ENCODE measurements around the gene C10orf143.

Gene C10orf143

DNA sequence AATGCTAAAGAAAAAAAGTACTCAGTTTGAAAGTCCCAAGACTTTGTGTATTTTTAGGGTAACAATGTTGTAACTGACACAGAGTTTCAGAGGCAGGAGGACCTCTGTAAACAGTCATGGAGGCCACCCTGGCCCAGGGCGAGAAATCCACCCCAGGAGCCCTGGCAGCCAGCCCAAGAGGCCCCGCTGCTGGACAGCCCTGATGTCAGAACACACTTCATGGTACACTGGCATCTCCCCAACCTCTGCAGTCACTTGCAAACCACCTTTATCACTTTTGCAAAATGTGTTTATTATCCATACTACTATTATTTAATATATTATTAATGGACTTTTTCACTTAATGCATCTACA, 30.2 kb downstream of the C10orf143 start:
- in situ Hi-C loops (cut with MboI; ENCODE audit: low pct_unique_long_range_greater_than_20kb, low sequenced_read_pairs, unreplicated experiment) = no loop called here
- DNase-seq (ENCODE audit: low spot score) = no peak
- no peak for TF ChIP-seq CTCF (IDR thresholded peaks at IDR 0.05; ENCODE audit: extremely low read depth, insufficient read depth, missing control alignments)

DNA sequence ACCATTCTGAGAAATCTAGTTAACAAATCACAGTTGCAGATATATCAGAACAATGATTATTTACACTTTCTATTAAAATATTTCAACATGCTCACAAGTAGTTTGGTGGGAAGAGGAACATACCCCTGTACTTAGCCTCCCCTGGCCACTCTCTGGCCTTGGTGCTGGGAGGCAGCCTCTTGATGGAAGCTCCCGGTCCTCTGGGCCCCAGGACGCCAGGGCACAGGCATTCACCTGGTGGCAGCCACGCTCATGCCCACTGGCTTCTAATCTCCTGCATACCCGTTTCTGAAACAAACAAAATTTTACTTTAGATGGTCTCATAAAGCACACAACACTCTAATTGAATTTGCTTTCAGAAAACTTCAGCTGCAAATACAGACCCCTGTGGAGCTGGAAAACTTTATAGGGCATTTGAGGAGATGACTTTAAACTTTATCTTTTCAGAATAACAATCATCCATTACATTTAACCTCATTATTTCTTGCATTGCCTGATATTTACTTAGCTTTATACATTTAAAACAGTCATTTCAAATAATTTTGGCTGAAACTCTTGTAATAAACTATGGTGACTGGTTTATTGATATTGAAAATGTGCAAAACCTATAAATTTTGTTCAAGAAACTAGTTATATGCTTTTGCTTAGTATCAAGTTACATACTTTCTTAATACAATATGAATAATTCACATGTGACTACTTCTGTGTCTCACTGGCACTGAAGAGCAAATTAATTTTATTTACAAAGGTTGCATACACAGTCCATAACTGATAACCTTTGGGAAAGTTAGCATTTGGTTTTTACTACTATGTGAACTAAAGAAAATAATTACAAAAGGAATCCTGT, 30.8 kb downstream of the C10orf143 start:
- no peak for DNase-seq (ENCODE audit: low spot score)
- no peak for TF ChIP-seq CTCF (IDR thresholded peaks at IDR 0.05; ENCODE audit: extremely low read depth, insufficient read depth, missing control alignments)
- in situ Hi-C loops (cut with MboI; ENCODE audit: low pct_unique_long_range_greater_than_20kb, low sequenced_read_pairs, unreplicated experiment) = no loop called here

DNA sequence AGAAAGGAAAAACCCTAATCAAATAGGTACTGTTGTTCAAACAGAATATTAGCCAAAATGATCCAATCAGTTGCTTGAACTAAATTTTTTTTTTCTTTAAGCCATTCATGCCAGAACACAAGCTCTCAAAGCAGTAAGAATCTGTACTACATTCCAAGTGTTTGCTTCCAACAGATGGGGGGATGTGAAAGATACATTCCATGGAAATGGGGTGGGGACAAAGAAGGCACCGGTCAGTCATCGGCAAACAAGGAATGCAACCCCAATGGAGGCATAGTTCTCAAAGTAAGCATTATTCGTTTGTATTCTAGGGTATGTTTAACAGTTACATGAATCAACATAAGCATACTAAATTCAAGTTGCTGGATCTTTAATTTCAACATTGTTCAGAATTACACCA, 32.5 kb downstream of the C10orf143 start:
- no peak for DNase-seq (ENCODE audit: low spot score)
- in situ Hi-C loops (cut with MboI; ENCODE audit: low pct_unique_long_range_greater_than_20kb, low sequenced_read_pairs, unreplicated experiment) = no loop called here
- no peak for TF ChIP-seq CTCF (IDR thresholded peaks at IDR 0.05; ENCODE audit: extremely low read depth, insufficient read depth, missing control alignments)

DNA sequence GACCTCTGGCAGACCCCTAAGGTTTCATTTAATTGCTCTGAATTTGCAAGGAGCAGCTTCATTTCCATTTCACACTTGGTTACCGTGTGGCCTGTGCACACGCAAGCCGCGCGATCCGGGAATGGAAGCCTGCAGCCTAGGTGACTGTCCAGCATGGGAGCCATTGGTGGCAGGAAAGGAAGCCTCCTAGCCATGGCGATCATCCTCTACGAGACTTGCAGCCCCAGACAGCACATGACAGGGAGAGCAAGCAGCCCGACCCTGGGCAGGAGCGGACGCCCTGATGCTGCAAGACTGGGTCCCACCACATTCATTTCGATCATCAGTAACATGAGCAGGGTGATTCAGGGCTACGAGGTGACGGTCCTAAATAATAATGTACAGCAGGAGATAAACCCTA, 33.9 kb downstream of the C10orf143 start:
- TF ChIP-seq CTCF (IDR thresholded peaks at IDR 0.05; ENCODE audit: extremely low read depth, insufficient read depth, missing control alignments) = no peak
- in situ Hi-C loops (cut with MboI; ENCODE audit: low pct_unique_long_range_greater_than_20kb, low sequenced_read_pairs, unreplicated experiment) = no loop called here
- no peak for DNase-seq (ENCODE audit: low spot score)

DNA sequence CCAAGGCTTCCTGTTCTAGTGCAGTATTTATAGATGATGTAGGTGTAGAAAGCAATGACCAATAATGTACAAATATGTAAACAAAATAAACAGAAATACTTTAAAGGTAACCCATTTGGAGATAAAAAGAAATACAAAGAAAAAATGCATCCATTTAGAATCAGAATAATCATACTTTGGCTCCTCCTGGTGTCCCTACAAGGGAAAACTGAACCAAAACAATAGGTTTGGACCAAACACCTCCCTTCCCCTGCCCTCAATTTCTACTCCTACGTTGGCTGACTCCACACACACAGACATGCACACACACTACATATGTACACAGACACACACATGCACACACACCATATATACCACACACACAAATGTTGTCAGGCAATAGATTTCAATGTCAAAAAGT, 36.0 kb downstream of the C10orf143 start:
- TF ChIP-seq CTCF (IDR thresholded peaks at IDR 0.05; ENCODE audit: extremely low read depth, insufficient read depth, missing control alignments) = no peak
- no peak for DNase-seq (ENCODE audit: low spot score)
- in situ Hi-C loops (cut with MboI; ENCODE audit: low pct_unique_long_range_greater_than_20kb, low sequenced_read_pairs, unreplicated experiment) = no loop called here

GRCh38 chr10:130073912-130074311, 36.7 kb downstream of the C10orf143 start:
- no peak for DNase-seq (ENCODE audit: low spot score)
- in situ Hi-C loops (cut with MboI; ENCODE audit: low pct_unique_long_range_greater_than_20kb, low sequenced_read_pairs, unreplicated experiment) = no loop called here
- no peak for TF ChIP-seq CTCF (IDR thresholded peaks at IDR 0.05; ENCODE audit: extremely low read depth, insufficient read depth, missing control alignments)
